Measurements from ENCODE around the gene INSL3.

The INSL3 gene

DNA sequence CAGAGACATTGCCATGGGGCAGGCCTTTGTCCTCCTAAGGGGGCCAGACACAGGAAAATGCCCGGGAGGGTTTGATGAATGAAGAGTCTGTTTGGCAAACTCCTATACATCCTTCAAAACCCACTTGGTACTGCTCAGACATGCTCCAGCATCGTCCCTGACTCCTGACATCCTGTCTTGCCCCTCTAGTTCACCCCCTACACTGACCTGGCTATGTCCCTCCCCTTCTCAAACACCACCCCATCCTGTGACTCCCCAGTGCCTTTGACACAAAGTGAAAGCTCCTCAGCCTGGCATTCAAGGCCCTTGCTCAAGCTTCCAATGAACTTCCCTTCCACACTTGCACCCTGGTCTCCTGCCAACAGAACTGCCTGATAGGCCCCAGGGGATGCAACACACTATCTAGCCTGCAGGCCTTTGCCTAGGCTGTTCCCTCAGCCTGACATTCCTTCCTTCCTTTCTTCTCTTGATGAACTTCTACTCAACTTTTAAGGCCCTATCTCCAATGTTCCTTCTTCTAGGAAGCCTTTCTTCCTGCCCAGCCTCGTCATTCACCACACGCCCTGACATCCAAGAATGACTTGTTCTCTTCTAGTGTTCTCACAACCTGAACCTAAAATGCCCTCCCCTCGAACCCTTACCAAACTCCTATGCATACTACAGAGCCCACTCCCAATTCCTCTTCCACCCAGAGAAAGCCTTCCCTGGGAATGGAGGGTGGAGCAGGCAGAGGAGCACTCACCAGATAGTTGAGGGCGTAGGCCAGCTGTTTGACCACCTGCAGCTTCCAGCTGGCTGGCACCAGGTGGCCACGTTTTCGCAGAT lies 14.1 kb upstream of the INSL3 start:
- H3K4me3 ChIP-seq (ENCODE audit: low read depth, low read length): no peak overlapping the region
- TF ChIP-seq POLR2A (IDR thresholded peaks at IDR 0.05; ENCODE audit: extremely low read depth, insufficient read length): no peak
- TF ChIP-seq, protein P1, sequence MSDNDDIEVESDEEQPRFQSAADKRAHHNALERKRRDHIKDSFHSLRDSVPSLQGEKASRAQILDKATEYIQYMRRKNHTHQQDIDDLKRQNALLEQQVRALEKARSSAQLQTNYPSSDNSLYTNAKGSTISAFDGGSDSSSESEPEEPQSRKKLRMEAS (IDR thresholded peaks at IDR 0.05; ENCODE audit: low read depth, low read length): no peak
- no peak for TF ChIP-seq MYC (IDR thresholded peaks at IDR 0.05; ENCODE audit: low read depth, low read length)
- TF ChIP-seq, protein P2, sequence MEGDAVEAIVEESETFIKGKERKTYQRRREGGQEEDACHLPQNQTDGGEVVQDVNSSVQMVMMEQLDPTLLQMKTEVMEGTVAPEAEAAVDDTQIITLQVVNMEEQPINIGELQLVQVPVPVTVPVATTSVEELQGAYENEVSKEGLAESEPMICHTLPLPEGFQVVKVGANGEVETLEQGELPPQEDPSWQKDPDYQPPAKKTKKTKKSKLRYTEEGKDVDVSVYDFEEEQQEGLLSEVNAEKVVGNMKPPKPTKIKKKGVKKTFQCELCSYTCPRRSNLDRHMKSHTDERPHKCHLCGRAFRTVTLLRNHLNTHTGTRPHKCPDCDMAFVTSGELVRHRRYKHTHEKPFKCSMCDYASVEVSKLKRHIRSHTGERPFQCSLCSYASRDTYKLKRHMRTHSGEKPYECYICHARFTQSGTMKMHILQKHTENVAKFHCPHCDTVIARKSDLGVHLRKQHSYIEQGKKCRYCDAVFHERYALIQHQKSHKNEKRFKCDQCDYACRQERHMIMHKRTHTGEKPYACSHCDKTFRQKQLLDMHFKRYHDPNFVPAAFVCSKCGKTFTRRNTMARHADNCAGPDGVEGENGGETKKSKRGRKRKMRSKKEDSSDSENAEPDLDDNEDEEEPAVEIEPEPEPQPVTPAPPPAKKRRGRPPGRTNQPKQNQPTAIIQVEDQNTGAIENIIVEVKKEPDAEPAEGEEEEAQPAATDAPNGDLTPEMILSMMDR (IDR thresholded peaks at IDR 0.05; ENCODE audit: low read depth, low read length): no peak
- DNase-seq (ENCODE audit: low read depth): peak; percentile 32

DNA sequence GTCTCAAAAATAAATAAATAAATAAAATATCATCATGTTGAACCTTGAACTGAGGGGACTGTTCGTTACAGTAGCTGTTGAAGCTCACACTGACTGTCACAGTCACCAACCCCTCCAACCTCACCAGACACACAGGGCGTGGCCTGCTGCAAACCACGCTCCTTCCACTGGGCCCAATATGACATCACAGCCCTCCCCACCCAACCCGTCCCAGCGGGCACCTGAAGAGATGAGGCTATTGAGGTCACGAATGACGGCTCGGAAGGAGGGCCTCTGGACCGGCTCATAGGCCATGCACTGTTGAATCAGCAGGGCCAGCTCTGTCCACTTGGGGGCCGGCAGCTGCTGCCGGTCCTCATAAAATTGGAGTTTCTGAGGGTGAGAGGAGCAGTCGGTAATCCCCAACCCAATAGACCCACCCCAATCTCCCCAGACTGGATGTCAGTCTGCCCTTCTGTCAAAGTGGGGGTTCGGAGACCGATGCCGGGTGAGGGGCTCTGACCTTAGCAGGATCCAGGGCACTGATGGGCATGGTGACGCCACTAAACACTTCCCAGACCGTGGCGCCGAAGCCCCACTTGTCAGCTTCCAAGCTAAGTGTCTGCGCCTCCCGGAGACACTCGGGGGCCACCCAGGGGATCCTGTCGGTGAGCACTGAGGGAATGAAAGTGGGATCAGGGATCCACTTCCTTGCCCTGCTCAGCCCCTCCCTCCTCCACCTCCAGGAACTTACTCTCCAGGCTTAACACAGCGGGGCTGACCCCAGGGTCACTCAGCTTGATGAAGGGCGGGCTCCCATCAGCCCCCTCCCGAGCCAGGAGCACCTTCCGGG lies 13.2 kb upstream of the INSL3 start:
- DNase-seq (ENCODE audit: low read depth): no peak
- H3K4me3 ChIP-seq (ENCODE audit: low read depth, low read length): no peak overlapping the region
- TF ChIP-seq MYC (IDR thresholded peaks at IDR 0.05; ENCODE audit: low read depth, low read length): no peak
- TF ChIP-seq, protein P1 (IDR thresholded peaks at IDR 0.05; ENCODE audit: low read depth, low read length): no peak
- no peak for TF ChIP-seq POLR2A (IDR thresholded peaks at IDR 0.05; ENCODE audit: extremely low read depth, insufficient read length)
- TF ChIP-seq, protein P2 (IDR thresholded peaks at IDR 0.05; ENCODE audit: low read depth, low read length): no peak

DNA sequence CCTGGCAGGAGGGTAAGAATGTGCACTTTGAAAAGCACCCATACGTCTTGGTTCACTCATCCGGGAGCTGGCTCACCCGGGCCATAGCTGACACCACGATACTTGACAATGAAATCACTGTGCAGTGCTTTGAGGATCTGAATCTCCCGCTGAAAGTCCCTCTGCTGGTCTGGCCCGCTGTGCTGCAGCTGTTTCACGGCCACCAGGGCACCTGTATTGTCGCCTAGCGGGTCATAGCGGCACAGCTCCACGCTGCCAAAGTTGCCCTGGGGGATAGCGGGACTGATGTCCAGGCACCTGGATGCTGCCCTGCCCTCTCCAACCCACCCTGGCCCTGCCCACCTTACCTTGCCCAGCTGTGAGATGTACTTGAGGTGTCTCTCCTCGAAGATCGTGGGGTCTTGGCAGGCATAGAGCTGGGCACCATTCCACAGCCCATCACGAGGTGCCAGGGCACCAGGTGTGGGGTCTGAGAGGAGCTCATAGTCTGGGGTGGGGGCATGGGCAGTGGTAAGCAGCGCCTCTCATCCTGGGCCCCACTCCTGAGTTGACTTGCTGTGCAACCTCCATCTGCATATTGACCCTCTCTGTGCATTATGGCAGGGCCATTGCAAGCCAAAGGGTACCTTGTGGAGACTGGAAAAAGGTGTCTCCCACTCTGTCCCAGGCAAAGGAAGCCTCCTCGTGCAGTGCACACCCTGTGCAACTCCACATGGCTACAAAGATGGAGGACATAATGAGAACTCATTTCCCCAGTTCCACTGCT lies 11.3 kb upstream of the INSL3 start:
- no peak overlapping the region for H3K4me3 ChIP-seq (ENCODE audit: low read depth, low read length)
- DNase-seq (ENCODE audit: low read depth): no peak
- no peak for TF ChIP-seq POLR2A (IDR thresholded peaks at IDR 0.05; ENCODE audit: extremely low read depth, insufficient read length)
- TF ChIP-seq, protein P1 (IDR thresholded peaks at IDR 0.05; ENCODE audit: low read depth, low read length): no peak

DNA sequence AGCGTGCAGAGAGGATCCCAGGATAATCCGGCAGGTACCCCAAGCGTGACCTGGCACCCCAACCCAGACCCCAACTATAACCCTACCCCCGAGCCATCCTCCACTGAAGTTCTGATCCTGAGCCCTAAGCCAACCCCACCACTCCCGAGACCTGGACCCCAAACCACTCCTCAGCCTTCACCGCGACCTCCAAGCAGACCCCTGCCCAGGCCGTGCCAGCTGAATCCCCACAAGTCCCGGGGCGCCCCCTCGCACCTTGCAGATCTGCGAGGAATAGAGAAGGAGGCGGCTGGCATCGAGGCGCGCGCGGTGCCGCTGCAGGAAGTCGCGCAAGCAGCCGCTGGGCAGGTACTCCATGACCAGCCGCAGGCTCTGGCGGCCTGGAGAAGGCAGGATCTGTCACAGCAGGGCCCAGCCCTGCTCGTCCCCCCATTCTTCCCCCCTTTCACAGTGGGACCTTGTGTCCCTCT lies 10.1 kb upstream of the INSL3 start:
- no peak for DNase-seq (ENCODE audit: low read depth)
- H3K4me3 ChIP-seq (ENCODE audit: low read depth, low read length): no peak overlapping the region
- TF ChIP-seq MYC (IDR thresholded peaks at IDR 0.05; ENCODE audit: low read depth, low read length) (no peak), POLR2A (IDR thresholded peaks at IDR 0.05; ENCODE audit: extremely low read depth, insufficient read length) (no peak)
- TF ChIP-seq, protein P1 (IDR thresholded peaks at IDR 0.05; ENCODE audit: low read depth, low read length): no peak
- TF ChIP-seq, protein P2 (IDR thresholded peaks at IDR 0.05; ENCODE audit: low read depth, low read length): no peak

DNA sequence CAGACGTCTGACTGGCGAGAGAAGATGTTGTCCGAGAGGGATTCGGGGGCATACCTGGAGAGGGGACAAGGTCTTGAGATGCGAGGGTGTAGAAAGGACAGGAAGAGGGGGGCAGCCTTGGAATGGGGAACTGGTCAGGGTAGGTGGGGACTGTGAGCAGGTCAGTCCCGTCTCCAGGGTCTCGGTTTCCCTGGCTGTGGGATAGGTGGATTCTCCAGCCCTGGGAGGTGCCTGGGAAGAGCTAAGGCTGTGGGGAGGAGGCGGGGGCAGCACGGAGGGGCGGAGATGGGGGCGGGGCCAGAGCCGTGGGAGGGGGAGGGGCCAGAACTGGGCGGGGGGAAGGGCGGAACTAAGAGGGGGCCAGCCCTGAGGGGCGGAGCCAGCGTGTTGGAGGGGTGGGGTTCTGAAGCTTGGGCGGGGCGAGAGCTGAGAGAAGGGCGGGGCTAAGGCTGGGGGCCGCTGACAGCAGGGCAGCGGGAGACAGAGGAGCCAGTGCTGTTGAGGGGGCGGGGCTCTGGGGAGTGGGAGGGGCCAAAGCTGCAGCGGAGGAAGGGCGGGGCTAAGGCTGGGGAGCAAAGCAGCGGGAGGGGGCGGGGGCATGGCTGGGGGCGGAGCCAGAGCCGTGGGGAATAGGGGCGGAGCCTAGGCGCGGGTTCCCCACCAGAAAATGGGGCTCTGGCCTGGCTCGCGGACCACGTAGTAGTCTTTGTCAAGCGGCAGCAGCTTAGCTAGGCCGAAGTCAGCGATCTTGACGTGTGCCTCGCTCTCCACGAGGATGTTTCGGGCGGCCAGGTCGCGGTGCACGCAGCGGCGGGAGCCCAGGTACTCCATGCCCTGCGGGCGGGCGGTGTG lies 9.5 kb upstream of the INSL3 start:
- H3K4me3 ChIP-seq (ENCODE audit: low read depth, low read length): no peak overlapping the region
- DNase-seq (ENCODE audit: low read depth): peak; percentile 39

More for the DNA sequence above, 9.5 kb upstream of the INSL3 start:
- TF ChIP-seq, protein P1 (IDR thresholded peaks at IDR 0.05; ENCODE audit: low read depth, low read length): no peak
- TF ChIP-seq, protein P2 (IDR thresholded peaks at IDR 0.05; ENCODE audit: low read depth, low read length): no peak
- no peak for TF ChIP-seq MYC (IDR thresholded peaks at IDR 0.05; ENCODE audit: low read depth, low read length)
- TF ChIP-seq POLR2A (IDR thresholded peaks at IDR 0.05; ENCODE audit: extremely low read depth, insufficient read length): no peak
